ENCODE data around the gene NRIP1.
A peak's percentile ranks its signal among the peaks of the same experiment; 100 is the strongest.

Gene NRIP1

GRCh38 chr21:15023776-15024175, 41.0 kb downstream of the NRIP1 start:
- H3K4me3 ChIP-seq (replicated peaks; ENCODE audit: low read depth, low read length): no peak overlapping the region
- DNase-seq (ENCODE audit: extremely low read depth, low read depth): no peak
- TF ChIP-seq CTCF (IDR thresholded peaks at IDR 0.05; ENCODE audit: low read depth, low read length, missing control alignments): no peak

DNA sequence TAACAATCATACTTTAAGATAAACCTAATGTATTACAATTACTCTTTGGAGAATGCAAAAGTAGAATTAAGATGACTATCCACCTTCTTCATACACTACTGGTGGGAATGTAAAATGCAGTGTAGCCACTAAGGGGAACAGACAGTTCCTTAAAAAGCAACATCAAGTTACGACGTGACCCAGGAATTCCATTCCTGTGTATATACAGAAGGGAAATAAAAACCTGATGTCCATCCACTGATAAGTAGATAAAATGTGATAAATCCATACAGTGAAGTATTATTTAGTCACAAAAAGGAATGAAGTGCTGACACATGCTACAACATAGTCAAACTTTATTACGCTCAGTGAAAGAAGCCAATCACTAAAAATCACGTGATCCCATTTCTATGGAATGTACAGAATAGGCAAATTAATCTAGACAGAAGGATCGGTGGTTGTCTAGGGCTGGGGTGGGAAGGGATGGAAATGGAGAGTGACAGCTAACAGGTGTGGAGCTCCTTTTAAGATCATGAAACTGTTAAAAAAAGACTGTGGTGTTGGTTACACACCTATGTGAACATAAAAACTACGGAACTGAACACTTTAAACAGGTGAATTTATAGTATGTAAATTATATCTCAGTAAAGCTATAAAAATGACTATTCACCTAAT, 42.1 kb downstream of the NRIP1 start:
- DNase-seq (ENCODE audit: extremely low read depth, low read depth): no peak
- no peak overlapping the region for H3K4me3 ChIP-seq (replicated peaks; ENCODE audit: low read depth, low read length)
- TF ChIP-seq CTCF (IDR thresholded peaks at IDR 0.05; ENCODE audit: low read depth, low read length, missing control alignments): no peak

GRCh38 chr21:15020797-15021196, 44.0 kb downstream of the NRIP1 start:
- DNase-seq (ENCODE audit: extremely low read depth, low read depth): no peak
- no peak for TF ChIP-seq CTCF (IDR thresholded peaks at IDR 0.05; ENCODE audit: low read depth, low read length, missing control alignments)
- no peak overlapping the region for H3K4me3 ChIP-seq (replicated peaks; ENCODE audit: low read depth, low read length)

DNA sequence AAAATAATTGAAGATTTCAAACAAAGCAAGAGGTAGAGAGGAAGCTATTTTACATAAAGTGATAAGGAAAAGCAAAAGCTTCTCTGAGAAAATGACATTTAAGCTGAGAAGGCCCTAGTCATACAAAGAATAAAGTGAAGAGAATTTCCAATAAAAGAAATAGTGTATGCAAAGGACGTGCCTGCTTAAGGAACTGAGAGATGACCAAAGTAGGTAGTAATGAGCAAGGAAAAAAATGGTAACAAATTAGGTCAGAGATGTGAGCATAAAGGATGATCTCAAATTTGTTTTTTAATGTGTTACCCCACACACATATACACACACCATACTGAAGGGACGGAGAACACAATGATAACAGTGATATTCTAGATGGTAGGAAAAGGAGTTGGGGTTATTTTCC, 46.4 kb downstream of the NRIP1 start:
- DNase-seq (ENCODE audit: extremely low read depth, low read depth): no peak
- no peak overlapping the region for H3K4me3 ChIP-seq (replicated peaks; ENCODE audit: low read depth, low read length)
- no peak for TF ChIP-seq CTCF (IDR thresholded peaks at IDR 0.05; ENCODE audit: low read depth, low read length, missing control alignments)

DNA sequence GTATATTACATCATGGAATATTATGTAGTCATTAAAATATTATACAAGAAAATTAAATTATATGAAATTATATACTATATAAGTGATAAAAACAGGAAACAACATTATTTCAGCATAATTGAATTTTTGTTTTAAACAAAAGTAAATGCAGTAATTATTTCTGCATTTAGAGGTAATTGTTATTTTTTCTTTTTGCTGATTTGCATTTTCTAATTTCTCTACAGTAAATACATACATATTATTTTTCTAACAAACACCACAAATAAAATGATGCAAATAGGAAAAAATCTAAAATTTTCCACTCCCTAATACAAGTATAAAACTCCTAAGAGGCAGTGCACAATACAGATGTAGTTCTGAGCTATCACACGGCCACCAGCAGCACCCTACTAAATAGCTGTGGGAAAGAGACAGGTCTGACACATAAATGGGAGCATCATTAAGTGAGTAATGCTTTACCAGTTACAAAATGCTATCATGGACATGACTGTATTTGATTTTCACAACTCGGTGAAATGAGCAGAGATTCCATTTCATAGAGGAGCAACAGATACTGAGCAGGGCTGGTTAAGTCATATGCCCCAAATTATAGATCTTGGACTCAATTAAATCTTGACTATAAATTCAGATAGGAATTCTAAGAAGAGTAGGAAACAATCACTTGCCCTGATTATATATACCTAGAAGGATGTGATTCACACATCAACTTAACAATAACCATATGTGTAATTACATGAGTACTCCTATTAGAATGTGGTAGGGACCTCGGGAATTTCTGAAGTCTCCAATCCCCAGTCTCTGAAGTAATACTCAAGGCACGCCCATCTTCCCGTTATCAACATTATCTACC, 49.0 kb downstream of the NRIP1 start:
- peak; percentile 78 for DNase-seq (ENCODE audit: extremely low read depth, low read depth)
- no peak for TF ChIP-seq CTCF (IDR thresholded peaks at IDR 0.05; ENCODE audit: low read depth, low read length, missing control alignments)

DNA sequence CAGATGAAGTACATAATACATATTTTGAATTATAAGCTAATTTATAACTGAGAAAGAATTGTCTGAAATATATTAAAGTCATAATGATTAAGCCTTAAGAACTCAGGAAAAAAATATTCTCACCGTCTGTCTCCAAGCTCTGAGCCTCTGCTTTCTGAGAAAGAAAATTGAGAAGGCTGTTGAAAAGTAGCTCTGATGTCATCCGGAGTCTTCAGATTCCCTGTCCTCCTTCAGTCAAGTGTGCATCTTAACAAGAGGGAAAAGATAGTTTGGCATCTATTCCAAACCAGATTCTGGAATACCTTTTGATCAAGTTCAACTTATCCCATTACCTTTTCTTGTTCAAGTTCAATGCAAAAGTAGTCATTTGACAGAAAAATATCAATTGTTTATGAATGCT, 50.6 kb downstream of the NRIP1 start:
- no peak for TF ChIP-seq CTCF (IDR thresholded peaks at IDR 0.05; ENCODE audit: low read depth, low read length, missing control alignments)
- no peak overlapping the region for H3K4me3 ChIP-seq (replicated peaks; ENCODE audit: low read depth, low read length)
- DNase-seq (ENCODE audit: extremely low read depth, low read depth): no peak

More for the DNA sequence above, 49.0 kb downstream of the NRIP1 start:
- no peak overlapping the region for H3K4me3 ChIP-seq (replicated peaks; ENCODE audit: low read depth, low read length)
